K562 (cell line): ENCODE data around the gene KRT28. TPM values are rescaled to one million over a fixed set of nuclear protein-coding genes. Genes with fewer than 3 reads are reported as not detected.

Experiments used
- ATAC-seq: fragments of 200-7000 bp; cut with Tn5 transposase; 3 replicates; pipeline ENCODE4 v1.9.1; 2020; ENCODE audit warnings: moderate library complexity
- BruUV-seq: library from RNA; stranded (reverse); fragments of 400-500 nt; replicated peaks from 2 replicates; lab custom pipeline; 2021; lab: Mats Ljungman, UMichigan
- CTCF ChIA-PET: fragments of 300-600 bp; formaldehyde crosslinking; extraction: SDS; loops from one replicate; lab custom pipeline; 2021; ENCODE audit warnings: low intra/inter-chr PET ratio; lab: Yijun Ruan, JAX
- POLR2A ChIA-PET: fragments of 300-600, 350-650 bp; sonication (Branson Sonifier 250); formaldehyde crosslinking; extraction: SDS; loops from one replicate; lab custom pipeline; 2021; ENCODE audit warnings: antibody characterized with exemption, inconsistent platforms; lab: Yijun Ruan, JAX
- DNase-seq, 4 experiments: peaks; one replicate each; pipeline versions ENCODE4 v3.0.0 to v3.0.0-alpha.2; 2011 to 2018; ENCODE audit warnings: low spot score in 3 of 4, mixed read lengths in 3 of 4; ENCODE audit errors: extremely low read depth in 1 of 4
- FAIRE-seq: peaks from 2 replicates; lab custom pipeline; 2011; peaks lifted over from hg19 to GRCh38; lab: Jason Lieb, UNC
- H2AFZ ChIP-seq: 2 replicates; pipeline ENCODE4 v1.6.0; 2011; ENCODE audit warnings: low read depth, low read length, control low read depth, inconsistent platforms
- H3K27ac ChIP-seq: fragments of 200-600 bp; 3 replicates; pipeline ENCODE4 v1.8.0; 2011; ENCODE audit warnings: low read depth, mild to moderate bottlenecking, control low read depth, inconsistent platforms, low read length, moderate library complexity, mixed read lengths; ENCODE audit errors: extremely low read depth
- H3K27me3 ChIP-seq, 2 experiments: fragments of 300-600 bp in 1 of 2; 2 replicates in 1 of 2; 3 replicates in 1 of 2; pipeline versions ENCODE4 v1.6.0 to v1.8.0; 2011; ENCODE audit warnings: inconsistent platforms in 2 of 2, low read length in 2 of 2, mild to moderate bottlenecking in 1 of 2, mixed read lengths in 1 of 2, moderate library complexity in 1 of 2; ENCODE audit not compliant: control insufficient read depth in 2 of 2, insufficient read depth in 2 of 2
- H3K36me3 ChIP-seq: fragments of 300-600 bp; 3 replicates; pipeline ENCODE4 v1.8.0; 2011; ENCODE audit warnings: mild to moderate bottlenecking, low read length, inconsistent platforms; ENCODE audit not compliant: control insufficient read depth, insufficient read depth
- H3K4me1 ChIP-seq, 2 experiments: fragments of 200-600 bp in 1 of 2; replicated peaks in 1 of 2; 2 replicates in 1 of 2; 3 replicates in 1 of 2; pipeline versions ENCODE4 v1.5.1 to v1.8.0; 2011; ENCODE audit warnings: inconsistent platforms in 2 of 2, low read length in 2 of 2, mild to moderate bottlenecking in 1 of 2, mixed read lengths in 1 of 2, moderate library complexity in 1 of 2; ENCODE audit not compliant: control insufficient read depth in 2 of 2, insufficient read depth in 2 of 2
- H3K4me2 ChIP-seq: 2 replicates; pipeline ENCODE4 v1.6.1; 2011; ENCODE audit warnings: low read length, control low read depth, inconsistent platforms, mixed read lengths; ENCODE audit not compliant: insufficient read depth
- H3K4me3 ChIP-seq: fragments of 200-600 bp; sonication (generic), shearing (Covaris generic); 2 replicates; pipeline ENCODE4 v1.5.1; 2016; ENCODE audit warnings: control low read depth, inconsistent platforms
- H3K79me2 ChIP-seq: fragments of 200-600 bp; 3 replicates; pipeline ENCODE4 v1.8.0; 2011; ENCODE audit warnings: low read length, inconsistent platforms; ENCODE audit not compliant: control insufficient read depth, insufficient read depth
- H3K9ac ChIP-seq, 2 experiments: 2 replicates each; pipeline versions ENCODE4 v1.6.0 to v1.6.1; 2011; ENCODE audit warnings: low read depth in 2 of 2, low read length in 2 of 2, control low read depth in 1 of 2, inconsistent platforms in 1 of 2, mild to moderate bottlenecking in 1 of 2, mixed read lengths in 1 of 2; ENCODE audit not compliant: insufficient read depth in 1 of 2
- H3K9me1 ChIP-seq: one replicate; pipeline ENCODE4 v1.6.0; 2011; ENCODE audit warnings: inconsistent platforms, mild to moderate bottlenecking, low read length, moderate library complexity; ENCODE audit not compliant: control insufficient read depth, insufficient read depth
- H3K9me3 ChIP-seq: replicated peaks from 2 replicates; pipeline ENCODE4 v1.5.1; 2011; ENCODE audit warnings: low read depth, low read length, inconsistent platforms; ENCODE audit not compliant: control insufficient read depth, insufficient read depth
- H4K20me1 ChIP-seq: replicated peaks from 2 replicates; pipeline ENCODE4 v1.6.1; 2011; ENCODE audit warnings: low read length, inconsistent platforms, mixed read lengths; ENCODE audit not compliant: control insufficient read depth, insufficient read depth
- AFF1 ChIP-seq, 2 experiments: fragments of 450-650 bp; IDR thresholded peaks; 2 replicates each; pipeline ENCODE4 v1.6.1; 2018; ENCODE audit warnings: mild to moderate bottlenecking in 2 of 2, low read depth in 1 of 2; ENCODE audit not compliant: partially characterized antibody in 2 of 2
- ASH1L ChIP-seq: fragments of 450-650 bp; IDR thresholded peaks from 2 replicates; pipeline ENCODE4 v1.6.1; 2018; ENCODE audit warnings: borderline replicate concordance, mild to moderate bottlenecking, low read depth; ENCODE audit not compliant: partially characterized antibody
- ATF1 ChIP-seq, 2 experiments: fragments of 450-650 bp in 1 of 2; IDR thresholded peaks; 2 replicates each; pipeline ENCODE4 v1.6.1; 2016; ENCODE audit warnings: missing compliant biosample characterization in 1 of 2, missing genetic modification characterization in 1 of 2
- ATF3 ChIP-seq, 2 experiments: fragments of 450-650 bp in 1 of 2; sonication (generic) in 1 of 2; formaldehyde crosslinking in 1 of 2; IDR thresholded peaks in 1 of 2; conservative IDR thresholded peaks in 1 of 2; 2 replicates each; pipeline versions ENCODE4 v1.6.1 to v1.8.1; 2016 to 2023; ENCODE audit warnings: mild to moderate bottlenecking in 2 of 2, moderate library complexity in 2 of 2, inconsistent platforms in 1 of 2, missing genetic modification reagents in 1 of 2
- SRSF9 ChIP-seq: fragments of 200-400 bp; formaldehyde crosslinking; IDR thresholded peaks from 2 replicates; pipeline ENCODE4 v1.6.1; 2017; ENCODE audit warnings: low read depth, low read length, borderline replicate concordance
- WGBS: fragments of 100-300 bp; shearing (Covaris generic); methylation state at CpG from one replicate; pipeline ENCODE4 v1.1.6; 2016; ENCODE audit warnings: low coverage, mixed read lengths; ENCODE audit not compliant: insufficient coverage; ENCODE audit errors: missing lambda C conversion rate; 5-methylcytosine and 5-hydroxymethylcytosine counted together
- in situ Hi-C: fragments of 300-500 bp; cut with MboI; formaldehyde crosslinking; loops from 4 replicates; pipeline ENCODE4 v1.15.0; 2018; ENCODE audit warnings: inconsistent platforms, mixed read lengths
- intact Hi-C: fragments of 100-400 bp; cut with micrococcal nuclease; formaldehyde crosslinking; loops from 2 replicates; pipeline ENCODE4 v1.14.2; 2022
- polyA plus RNA-seq, 8 experiments: library from polyadenylated mRNA; depleted of rRNA in 4 of 8; stranded (reverse) in 5 of 8; unstranded in 3 of 8; fragments of >200 nt; fragmentation: Nextera tagmentation in 2 of 8; fragmentation: Illumina TruSeq in 1 of 8; extraction: Ambion mirVana in 2 of 8; extraction: Trizol in 1 of 8; gene quantifications; 2 replicates each; pipeline versions ENCODE4 v1.2.1 to v1.2.3, GENCODE V29; 2011 to 2014; ENCODE audit warnings: inconsistent platforms in 1 of 8, missing spikeins in 1 of 8
- total RNA-seq, 7 experiments: library from RNA; depleted of rRNA in 6 of 7; stranded (reverse); fragments of >200 nt in 6 of 7; fragmentation: Illumina TruSeq in 2 of 7; extraction: Trizol in 2 of 7; gene quantifications; 2 replicates each; pipeline versions ENCODE4 v1.2.1 to v1.2.3, GENCODE V29; 2011 to 2021; ENCODE audit warnings: low replicate concordance in 1 of 7
- TF ChIP-seq, protein P1 (sequence below): fragments of 250-450 bp; sonication (Bioruptor Pico); IDR thresholded peaks from 2 replicates; pipeline ENCODE4 v1.4.0; 2020; ENCODE audit warnings: mild to moderate bottlenecking, moderate library complexity, borderline replicate concordance
- TF ChIP-seq, protein P2 (sequence below): IDR thresholded peaks from 2 replicates; pipeline ENCODE4 v1.6.1; 2016; ENCODE audit warnings: missing genetic modification characterization, missing compliant biosample characterization

Gene KRT28
- total and polyA plus RNA-seq, 9 of the 15 experiments (the other 6 are each of a cell fraction or from before 2014, with no cell fraction given), result not detected

DNA sequence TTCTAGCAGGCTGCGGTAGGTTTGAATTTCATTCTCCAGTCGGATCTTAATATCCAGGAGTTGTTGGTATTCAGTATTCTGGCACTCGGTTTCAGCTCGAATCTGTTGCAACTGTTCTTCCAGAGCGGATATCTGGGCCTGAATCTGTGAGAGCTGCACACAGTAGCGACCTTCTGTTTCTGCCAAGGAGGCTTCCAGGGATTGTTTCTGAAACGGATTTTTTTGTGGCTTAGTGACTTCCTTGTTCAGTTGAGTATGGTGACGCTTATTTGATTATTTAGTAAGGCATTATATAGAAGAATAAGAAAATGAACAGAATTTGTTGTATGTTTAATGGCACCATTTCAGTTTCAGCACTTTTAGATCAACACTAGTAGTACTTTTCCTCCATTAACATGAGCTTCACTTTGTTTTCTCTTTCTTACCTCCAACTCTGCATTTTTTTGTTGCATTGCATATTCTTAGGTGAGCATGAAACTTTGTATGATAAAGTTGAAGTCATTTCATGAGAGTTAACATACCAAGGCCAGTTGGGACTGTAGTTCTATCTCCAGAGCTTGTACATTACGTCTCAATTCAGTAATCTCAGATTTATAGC is 19.9 kb upstream of the KRT28 start:
- FAIRE-seq (peak; percentile 73), ATAC-seq (peak; percentile 72), DNase-seq (peak in 3 of 4 experiments; percentile 15 to 68 (median 49))
- intact Hi-C loops (loop anchor here (1.0 to 5.0 kb wide), 2 partner anchors 9 to 848 kb away; no protein-coding TSS in a partner anchor), in situ Hi-C loops (no loop called here)
- POLR2A ChIA-PET, result interaction anchor here (0.7 to 2.0 kb wide), 12 partner anchors 8 to 875 kb away, joined by 3 to 14 read pairs (median 4); partner anchors contain the start of genes EIF1 and KRT20
- CTCF ChIA-PET, result interaction anchor here (0.6 kb wide), 1 partner anchor 837 kb away, joined by 3 read pairs; no protein-coding TSS in a partner anchor
- H3K4me1 ChIP-seq, result peaks cover 14 to 37% of the 10 kb centered on the region in 2 experiments
- H3K36me3 ChIP-seq, result peaks cover 34% of the 10 kb centered on the region
- H2AFZ ChIP-seq, result peak overlapping the region; percentile 35; the same call in 1 of the 2 replicates
- peak overlapping the region; percentile 92 for H3K4me2 ChIP-seq
- H3K9me1 ChIP-seq, result peaks cover 5% of the 10 kb centered on the region
- peak overlapping the region; percentile 78 to 97 for H3K9ac ChIP-seq
- peaks cover 69% of the 10 kb centered on the region for H3K79me2 ChIP-seq
- BruUV-seq, result TSS peak; percentile 87
- no peaks in the 10 kb centered on the region for H3K9me3 ChIP-seq
- H3K27ac ChIP-seq, result peak overlapping the region; percentile 99
- H4K20me1 ChIP-seq, result no peaks in the 10 kb centered on the region
- peak overlapping the region; percentile 67 for H3K4me3 ChIP-seq
- H3K27me3 ChIP-seq, result no peaks in the 10 kb centered on the region
- 0% methylated on average over 9 of the region's 9 CpGs for WGBS
- TF ChIP-seq, protein P1, sequence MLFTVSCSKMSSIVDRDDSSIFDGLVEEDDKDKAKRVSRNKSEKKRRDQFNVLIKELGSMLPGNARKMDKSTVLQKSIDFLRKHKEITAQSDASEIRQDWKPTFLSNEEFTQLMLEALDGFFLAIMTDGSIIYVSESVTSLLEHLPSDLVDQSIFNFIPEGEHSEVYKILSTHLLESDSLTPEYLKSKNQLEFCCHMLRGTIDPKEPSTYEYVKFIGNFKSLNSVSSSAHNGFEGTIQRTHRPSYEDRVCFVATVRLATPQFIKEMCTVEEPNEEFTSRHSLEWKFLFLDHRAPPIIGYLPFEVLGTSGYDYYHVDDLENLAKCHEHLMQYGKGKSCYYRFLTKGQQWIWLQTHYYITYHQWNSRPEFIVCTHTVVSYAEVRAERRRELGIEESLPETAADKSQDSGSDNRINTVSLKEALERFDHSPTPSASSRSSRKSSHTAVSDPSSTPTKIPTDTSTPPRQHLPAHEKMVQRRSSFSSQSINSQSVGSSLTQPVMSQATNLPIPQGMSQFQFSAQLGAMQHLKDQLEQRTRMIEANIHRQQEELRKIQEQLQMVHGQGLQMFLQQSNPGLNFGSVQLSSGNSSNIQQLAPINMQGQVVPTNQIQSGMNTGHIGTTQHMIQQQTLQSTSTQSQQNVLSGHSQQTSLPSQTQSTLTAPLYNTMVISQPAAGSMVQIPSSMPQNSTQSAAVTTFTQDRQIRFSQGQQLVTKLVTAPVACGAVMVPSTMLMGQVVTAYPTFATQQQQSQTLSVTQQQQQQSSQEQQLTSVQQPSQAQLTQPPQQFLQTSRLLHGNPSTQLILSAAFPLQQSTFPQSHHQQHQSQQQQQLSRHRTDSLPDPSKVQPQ (CRISPR knock-in tag), result no peak
- peak in 1 of 2 experiments; percentile 53 for TF ChIP-seq AFF1 (IDR thresholded peaks at IDR 0.05; ENCODE audit: low read depth in 1 of 2, partially characterized antibody in 2 of 2)
- no peak for TF ChIP-seq ATF3 (IDR thresholded peaks at IDR 0.05)
- TF ChIP-seq ATF3 (CRISPR knock-in tag; conservative IDR thresholded peaks at IDR 0.05), result 0 out of 2 replicates have a peak, but pooled peaks have one; percentile 13
- TF ChIP-seq ATF1 (CRISPR knock-in tag; IDR thresholded peaks at IDR 0.05), result no peak
- TF ChIP-seq ATF1 (tag; IDR thresholded peaks at IDR 0.05), result no peak
- TF ChIP-seq, protein P2, sequence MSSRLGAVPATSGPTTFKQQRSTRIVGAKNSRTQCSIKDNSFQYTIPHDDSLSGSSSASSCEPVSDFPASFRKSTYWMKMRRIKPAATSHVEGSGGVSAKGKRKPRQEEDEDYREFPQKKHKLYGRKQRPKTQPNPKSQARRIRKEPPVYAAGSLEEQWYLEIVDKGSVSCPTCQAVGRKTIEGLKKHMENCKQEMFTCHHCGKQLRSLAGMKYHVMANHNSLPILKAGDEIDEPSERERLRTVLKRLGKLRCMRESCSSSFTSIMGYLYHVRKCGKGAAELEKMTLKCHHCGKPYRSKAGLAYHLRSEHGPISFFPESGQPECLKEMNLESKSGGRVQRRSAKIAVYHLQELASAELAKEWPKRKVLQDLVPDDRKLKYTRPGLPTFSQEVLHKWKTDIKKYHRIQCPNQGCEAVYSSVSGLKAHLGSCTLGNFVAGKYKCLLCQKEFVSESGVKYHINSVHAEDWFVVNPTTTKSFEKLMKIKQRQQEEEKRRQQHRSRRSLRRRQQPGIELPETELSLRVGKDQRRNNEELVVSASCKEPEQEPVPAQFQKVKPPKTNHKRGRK (tag), result no peak
- TF ChIP-seq ASH1L, result peak; percentile 5
- TF ChIP-seq SRSF9, result no peak
